Measurements from ENCODE around the gene MGMT. TPM values are rescaled to one million over a fixed set of nuclear protein-coding genes. Genes with fewer than 3 reads are reported as not detected.

MGMT gene
- polyA plus RNA-seq, 1 of the 3 experiments (the other 2 are of a cell fraction): 10.8 TPM

DNA sequence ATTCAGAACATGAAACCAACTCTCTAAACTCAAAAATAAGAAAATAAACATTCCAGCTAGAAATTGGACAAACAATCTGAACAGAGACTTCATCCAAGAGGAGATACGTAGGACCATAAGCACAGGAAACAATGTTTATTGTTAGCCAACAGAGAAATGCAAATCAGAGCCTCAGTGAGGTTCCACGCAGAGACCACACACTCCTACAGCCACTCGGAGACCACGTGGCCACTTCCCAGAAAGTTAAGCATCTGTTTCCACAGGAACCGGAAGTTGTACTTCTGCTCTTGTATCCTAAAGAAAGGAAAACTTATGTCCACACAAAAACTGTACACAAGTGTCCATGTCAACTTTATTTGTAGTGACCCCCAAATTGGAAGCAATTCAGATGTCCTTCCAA lies 214.8 kb downstream of the MGMT start (continued):
- TF ChIP-seq, protein P1, sequence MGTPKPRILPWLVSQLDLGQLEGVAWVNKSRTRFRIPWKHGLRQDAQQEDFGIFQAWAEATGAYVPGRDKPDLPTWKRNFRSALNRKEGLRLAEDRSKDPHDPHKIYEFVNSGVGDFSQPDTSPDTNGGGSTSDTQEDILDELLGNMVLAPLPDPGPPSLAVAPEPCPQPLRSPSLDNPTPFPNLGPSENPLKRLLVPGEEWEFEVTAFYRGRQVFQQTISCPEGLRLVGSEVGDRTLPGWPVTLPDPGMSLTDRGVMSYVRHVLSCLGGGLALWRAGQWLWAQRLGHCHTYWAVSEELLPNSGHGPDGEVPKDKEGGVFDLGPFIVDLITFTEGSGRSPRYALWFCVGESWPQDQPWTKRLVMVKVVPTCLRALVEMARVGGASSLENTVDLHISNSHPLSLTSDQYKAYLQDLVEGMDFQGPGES (IDR thresholded peaks at IDR 0.05; ENCODE audit: low read depth, low read length): no peak

DNA sequence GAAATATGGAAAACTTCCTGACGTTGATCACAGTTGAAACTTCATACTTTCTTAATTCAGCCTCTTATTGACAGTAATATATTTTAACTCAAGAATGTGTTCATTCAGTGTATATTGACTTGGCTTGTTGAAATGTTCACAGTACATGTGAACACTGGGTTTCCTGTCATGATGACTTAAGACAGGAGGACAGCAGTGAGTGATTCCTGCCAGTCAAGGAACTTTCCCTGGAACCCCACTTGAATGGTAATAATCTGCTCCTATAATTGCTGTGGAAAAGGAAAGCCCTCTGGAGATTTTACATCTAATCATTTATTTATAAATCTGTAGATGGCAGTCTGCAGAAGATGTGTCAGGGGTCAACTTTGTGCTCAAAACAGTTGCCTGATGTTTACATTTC lies 216.5 kb downstream of the MGMT start:
- Histone ChIP-seq H4K20me1 (ENCODE audit: insufficient read depth) (no peaks in the 10 kb centered on the region), H3K27me3 (ENCODE audit: insufficient read depth) (no peaks in the 10 kb centered on the region), H3F3A (replicated peaks; ENCODE audit: insufficient read depth) (no peaks in the 10 kb centered on the region), H3K36me3 (replicated peaks in 1 of 2; ENCODE audit: control insufficient read depth in 1 of 2, insufficient read depth in 2 of 2, low read length in 1 of 2) (no peaks in the 10 kb centered on the region), H3K4me2 (no peak overlapping the region), H3K9me2 (no peaks in the 10 kb centered on the region), H3K9me3 (no peaks in the 10 kb centered on the region; the same call in 1 of the 2 replicates), H2AFZ (ENCODE audit: low read depth) (no peak overlapping the region), H3K79me2 (ENCODE audit: insufficient read depth) (no peaks in the 10 kb centered on the region), H3K9ac (no peak overlapping the region), H3K4me1 (ENCODE audit: control insufficient read depth in 1 of 2, insufficient read depth in 2 of 2, low read depth in 1 of 2, low read length in 1 of 2) (peaks cover 0 to 10% of the 10 kb centered on the region in 2 experiments; a peak in 2 of 4 replicates), H3K4me3 (ENCODE audit: low read depth in 2 of 2, low read length in 1 of 2) (no peak overlapping the region), H3K27ac (ENCODE audit: low read depth in 2 of 2, low read length in 1 of 2) (no peak overlapping the region)
- no peak for TF ChIP-seq NRF1 (IDR thresholded peaks at IDR 0.05; ENCODE audit: low read depth, low read length)
- TF ChIP-seq EZH2phosphoT487 (IDR thresholded peaks at IDR 0.05; ENCODE audit: borderline replicate concordance, low read depth): no peak
- no peak for TF ChIP-seq YY1 (IDR thresholded peaks at IDR 0.05; ENCODE audit: low read depth)
- TF ChIP-seq TEAD4 (IDR thresholded peaks at IDR 0.05; ENCODE audit: borderline replicate concordance, insufficient read depth): no peak
- no peak for TF ChIP-seq GABPA (IDR thresholded peaks at IDR 0.05; ENCODE audit: low read depth)
- no peak for TF ChIP-seq RFX5 (IDR thresholded peaks at IDR 0.05; ENCODE audit: low read length)
- no peak for TF ChIP-seq MXI1 (IDR thresholded peaks at IDR 0.05; ENCODE audit: low read depth, low read length)
- TF ChIP-seq GATA2 (CRISPR knock-in tag; IDR thresholded peaks at IDR 0.05): no peak
- TF ChIP-seq, protein P2, sequence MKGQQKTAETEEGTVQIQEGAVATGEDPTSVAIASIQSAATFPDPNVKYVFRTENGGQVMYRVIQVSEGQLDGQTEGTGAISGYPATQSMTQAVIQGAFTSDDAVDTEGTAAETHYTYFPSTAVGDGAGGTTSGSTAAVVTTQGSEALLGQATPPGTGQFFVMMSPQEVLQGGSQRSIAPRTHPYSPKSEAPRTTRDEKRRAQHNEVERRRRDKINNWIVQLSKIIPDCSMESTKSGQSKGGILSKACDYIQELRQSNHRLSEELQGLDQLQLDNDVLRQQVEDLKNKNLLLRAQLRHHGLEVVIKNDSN (IDR thresholded peaks at IDR 0.05; ENCODE audit: borderline replicate concordance, low read depth): no peak
- no peak for TF ChIP-seq MEF2A (IDR thresholded peaks at IDR 0.05; ENCODE audit: borderline replicate concordance, low read depth)
- TF ChIP-seq SMC3 (IDR thresholded peaks at IDR 0.05; ENCODE audit: low read depth, low read length): no peak
- no peak for TF ChIP-seq FOXJ3 (CRISPR knock-in tag; IDR thresholded peaks at IDR 0.05)
- CTCF ChIA-PET: no interaction called here
- POLR2A ChIA-PET: no interaction called here
- 52% methylated on average over 1 of the region's 1 CpG for WGBS (ENCODE audit: low lambda C conversion rate)
- no peak for DNase-seq

DNA sequence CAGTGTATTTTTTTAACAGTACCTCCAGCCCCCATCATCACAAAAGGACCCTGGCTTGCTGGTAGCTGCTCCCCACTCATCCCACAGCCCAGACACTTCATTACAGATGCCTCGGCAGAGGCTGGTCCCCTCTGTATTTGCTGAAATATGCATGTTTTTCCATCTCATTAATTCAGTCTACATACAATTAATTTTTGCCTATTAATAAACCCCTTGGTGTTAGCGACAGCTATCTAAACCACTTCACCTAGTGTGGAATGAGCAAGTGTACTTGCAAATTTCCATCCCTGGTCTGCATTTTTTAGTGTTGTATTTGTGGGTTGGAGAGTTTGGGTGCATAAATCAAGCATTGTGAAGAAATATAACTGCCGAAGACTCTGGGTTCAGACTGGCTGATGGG lies 216.9 kb downstream of the MGMT start:
- H3K9ac ChIP-seq: no peak overlapping the region
- H3K27ac ChIP-seq (ENCODE audit: low read depth in 2 of 2, low read length in 1 of 2): no peak overlapping the region
- WGBS (ENCODE audit: low lambda C conversion rate): 61% methylated on average over 3 of the region's 3 CpGs
- TF ChIP-seq YY1 (IDR thresholded peaks at IDR 0.05; ENCODE audit: low read depth) (no peak), JUND (IDR thresholded peaks at IDR 0.05) (no peak), EZH2phosphoT487 (IDR thresholded peaks at IDR 0.05; ENCODE audit: borderline replicate concordance, low read depth) (no peak), EP300 (IDR thresholded peaks at IDR 0.05; ENCODE audit: borderline replicate concordance in 1 of 2, low read depth in 1 of 2, low read length in 1 of 2) (no peak)
- TF ChIP-seq, protein P3, sequence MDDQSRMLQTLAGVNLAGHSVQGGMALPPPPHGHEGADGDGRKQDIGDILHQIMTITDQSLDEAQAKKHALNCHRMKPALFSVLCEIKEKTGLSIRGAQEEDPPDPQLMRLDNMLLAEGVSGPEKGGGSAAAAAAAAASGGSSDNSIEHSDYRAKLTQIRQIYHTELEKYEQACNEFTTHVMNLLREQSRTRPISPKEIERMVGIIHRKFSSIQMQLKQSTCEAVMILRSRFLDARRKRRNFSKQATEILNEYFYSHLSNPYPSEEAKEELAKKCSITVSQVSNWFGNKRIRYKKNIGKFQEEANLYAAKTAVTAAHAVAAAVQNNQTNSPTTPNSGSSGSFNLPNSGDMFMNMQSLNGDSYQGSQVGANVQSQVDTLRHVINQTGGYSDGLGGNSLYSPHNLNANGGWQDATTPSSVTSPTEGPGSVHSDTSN (IDR thresholded peaks at IDR 0.05): no peak
- TF ChIP-seq, protein P2 (IDR thresholded peaks at IDR 0.05; ENCODE audit: borderline replicate concordance, low read depth): no peak
- TF ChIP-seq, protein P4, sequence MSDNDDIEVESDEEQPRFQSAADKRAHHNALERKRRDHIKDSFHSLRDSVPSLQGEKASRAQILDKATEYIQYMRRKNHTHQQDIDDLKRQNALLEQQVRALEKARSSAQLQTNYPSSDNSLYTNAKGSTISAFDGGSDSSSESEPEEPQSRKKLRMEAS (IDR thresholded peaks at IDR 0.05; ENCODE audit: low read depth): no peak
- TF ChIP-seq, protein P5, sequence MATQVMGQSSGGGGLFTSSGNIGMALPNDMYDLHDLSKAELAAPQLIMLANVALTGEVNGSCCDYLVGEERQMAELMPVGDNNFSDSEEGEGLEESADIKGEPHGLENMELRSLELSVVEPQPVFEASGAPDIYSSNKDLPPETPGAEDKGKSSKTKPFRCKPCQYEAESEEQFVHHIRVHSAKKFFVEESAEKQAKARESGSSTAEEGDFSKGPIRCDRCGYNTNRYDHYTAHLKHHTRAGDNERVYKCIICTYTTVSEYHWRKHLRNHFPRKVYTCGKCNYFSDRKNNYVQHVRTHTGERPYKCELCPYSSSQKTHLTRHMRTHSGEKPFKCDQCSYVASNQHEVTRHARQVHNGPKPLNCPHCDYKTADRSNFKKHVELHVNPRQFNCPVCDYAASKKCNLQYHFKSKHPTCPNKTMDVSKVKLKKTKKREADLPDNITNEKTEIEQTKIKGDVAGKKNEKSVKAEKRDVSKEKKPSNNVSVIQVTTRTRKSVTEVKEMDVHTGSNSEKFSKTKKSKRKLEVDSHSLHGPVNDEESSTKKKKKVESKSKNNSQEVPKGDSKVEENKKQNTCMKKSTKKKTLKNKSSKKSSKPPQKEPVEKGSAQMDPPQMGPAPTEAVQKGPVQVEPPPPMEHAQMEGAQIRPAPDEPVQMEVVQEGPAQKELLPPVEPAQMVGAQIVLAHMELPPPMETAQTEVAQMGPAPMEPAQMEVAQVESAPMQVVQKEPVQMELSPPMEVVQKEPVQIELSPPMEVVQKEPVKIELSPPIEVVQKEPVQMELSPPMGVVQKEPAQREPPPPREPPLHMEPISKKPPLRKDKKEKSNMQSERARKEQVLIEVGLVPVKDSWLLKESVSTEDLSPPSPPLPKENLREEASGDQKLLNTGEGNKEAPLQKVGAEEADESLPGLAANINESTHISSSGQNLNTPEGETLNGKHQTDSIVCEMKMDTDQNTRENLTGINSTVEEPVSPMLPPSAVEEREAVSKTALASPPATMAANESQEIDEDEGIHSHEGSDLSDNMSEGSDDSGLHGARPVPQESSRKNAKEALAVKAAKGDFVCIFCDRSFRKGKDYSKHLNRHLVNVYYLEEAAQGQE (IDR thresholded peaks at IDR 0.05; ENCODE audit: low read depth, low read length): no peak
- no peaks in the 10 kb centered on the region for H3K36me3 ChIP-seq (replicated peaks in 1 of 2; ENCODE audit: control insufficient read depth in 1 of 2, insufficient read depth in 2 of 2, low read length in 1 of 2)
- H3F3A ChIP-seq (replicated peaks; ENCODE audit: insufficient read depth): no peaks in the 10 kb centered on the region
- H3K4me3 ChIP-seq (ENCODE audit: low read depth in 2 of 2, low read length in 1 of 2): no peak overlapping the region
- no peaks in the 10 kb centered on the region; the same call in 1 of the 2 replicates for H3K9me3 ChIP-seq
- CTCF ChIA-PET: no interaction called here
- POLR2A ChIA-PET: no interaction called here
- H3K27me3 ChIP-seq (ENCODE audit: insufficient read depth): no peaks in the 10 kb centered on the region
- no peaks in the 10 kb centered on the region for H4K20me1 ChIP-seq (ENCODE audit: insufficient read depth)
- H3K9me2 ChIP-seq: no peaks in the 10 kb centered on the region
- no peaks in the 10 kb centered on the region for H3K79me2 ChIP-seq (ENCODE audit: insufficient read depth)
- H2AFZ ChIP-seq (ENCODE audit: low read depth): no peak overlapping the region
- peaks cover 0 to 10% of the 10 kb centered on the region in 2 experiments; a peak in 2 of 4 replicates for H3K4me1 ChIP-seq (ENCODE audit: control insufficient read depth in 1 of 2, insufficient read depth in 2 of 2, low read depth in 1 of 2, low read length in 1 of 2)
- DNase-seq: no peak
- no peak overlapping the region for H3K4me2 ChIP-seq

Measured in SK-N-SH (cell line).